GM20431 (cell line): ENCODE data around the gene COQ10B.

Experiments used
- in situ Hi-C: fragments of 300-500 bp; cut with MseI, MboI; formaldehyde crosslinking; loops from one replicate; pipeline ENCODE4 v1.15.0; 2020; ENCODE audit warnings: low sequenced_read_pairs; ENCODE audit not compliant: unreplicated experiment

Gene COQ10B

DNA sequence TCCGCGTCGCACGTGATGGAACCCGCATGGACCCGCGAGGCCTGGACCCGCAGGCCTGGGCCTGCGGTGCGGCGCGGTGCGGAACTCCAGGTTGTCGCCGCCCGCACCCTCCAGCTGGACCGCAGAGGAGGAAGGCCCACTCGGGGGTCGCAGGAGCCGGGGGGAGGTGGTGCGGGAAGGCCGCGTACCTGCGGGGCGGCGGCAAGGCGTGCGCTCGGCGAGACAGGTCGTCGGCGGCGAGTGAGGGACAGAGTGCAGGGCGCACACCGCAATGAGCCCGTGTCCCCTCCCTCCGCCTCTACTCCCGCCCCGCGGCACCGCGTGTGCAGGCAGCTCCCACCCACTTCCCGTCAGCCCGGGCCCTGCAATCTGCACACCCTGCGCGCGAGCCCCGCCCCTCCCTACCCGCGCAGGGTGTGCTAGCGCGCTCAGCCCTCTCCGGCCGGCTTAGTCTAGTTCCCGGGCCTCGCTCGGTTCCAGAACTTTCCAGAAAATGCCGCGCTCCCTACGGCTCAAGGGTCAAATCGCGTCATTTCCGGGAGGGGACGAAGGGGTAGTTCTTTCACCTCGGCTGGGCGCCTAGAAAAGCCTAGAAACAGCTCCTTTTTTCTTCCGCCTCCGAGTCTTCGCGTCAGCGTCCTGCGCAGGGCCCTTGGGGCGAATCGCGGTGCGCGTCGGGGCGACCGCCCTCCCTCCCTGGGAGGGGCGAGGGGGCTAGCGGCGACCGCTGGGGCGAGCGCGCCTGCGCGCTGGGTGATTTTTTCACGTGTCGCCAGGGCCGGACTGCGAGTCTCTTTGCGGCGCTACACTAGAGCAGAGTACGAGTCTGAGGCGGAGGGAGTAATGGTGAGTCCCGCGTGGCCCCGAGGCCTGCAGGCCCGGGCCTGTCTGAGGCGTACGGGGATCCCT, 46.5 kb downstream of the COQ10B start, which contains the start of the genes HSPD1 and HSPE1:
TSS of gene HSPD1 (minus strand) at position 247 of the 909 bp plus-strand sequence. CDS start 992 bp downstream, outside the sequence.
TSS of gene HSPE1 (plus strand) at position 786 of the 909 bp plus-strand sequence. CDS start at position 844, 58 bp downstream.
- in situ Hi-C loops: no loop called here

DNA sequence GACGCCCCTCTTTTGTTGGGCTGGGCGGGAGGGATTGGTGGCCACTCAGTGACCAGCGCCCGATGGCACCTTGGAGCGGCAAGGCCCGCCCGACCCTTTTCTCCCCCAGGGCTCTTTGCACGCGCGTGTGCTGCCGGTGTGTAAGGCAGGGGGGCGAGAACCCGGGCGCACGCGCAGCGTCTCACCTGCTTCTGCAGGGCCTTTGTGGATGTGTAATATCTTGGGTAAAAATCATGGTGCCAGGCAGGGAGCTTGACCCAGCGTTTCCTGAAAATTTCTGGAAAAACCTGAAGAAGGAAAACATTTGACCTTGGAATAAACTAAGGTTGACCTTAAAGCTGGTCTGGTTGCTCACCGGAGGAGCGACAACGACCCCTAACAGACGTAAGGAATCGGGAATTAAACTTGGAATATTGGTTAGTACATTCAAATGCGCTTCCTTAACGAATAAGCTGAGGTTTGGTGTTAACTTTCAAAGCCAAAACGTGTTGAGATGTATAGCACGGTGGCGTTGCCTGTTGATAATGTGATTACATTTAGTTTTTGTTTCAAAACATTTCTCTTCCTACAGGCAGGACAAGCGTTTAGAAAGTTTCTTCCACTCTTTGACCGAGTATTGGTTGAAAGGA, 47.3 kb downstream of the COQ10B start:
- in situ Hi-C loops: no loop called here

DNA sequence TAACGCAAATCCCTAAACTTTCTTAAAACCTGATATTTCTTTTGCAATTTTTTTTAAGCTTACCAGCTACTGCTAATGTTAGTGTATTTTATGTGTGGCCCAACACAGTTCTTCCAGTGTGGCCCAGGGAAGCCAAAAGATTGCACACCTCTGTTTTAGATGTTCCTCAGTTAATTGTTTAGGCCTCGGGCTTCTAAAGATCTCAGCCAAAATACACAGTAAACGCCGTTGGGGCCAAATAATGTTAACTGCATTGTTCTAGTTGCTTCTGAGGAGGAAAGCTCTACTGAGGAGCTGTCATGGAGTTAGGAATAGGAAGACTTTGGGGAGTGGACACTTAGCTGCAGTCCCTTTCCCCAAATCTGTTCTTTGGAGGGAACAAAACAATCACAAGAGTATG, 48.8 kb downstream of the COQ10B start:
- in situ Hi-C loops: no loop called here

- in situ Hi-C loops: no loop called here
Measured at GRCh38 chr2:197502685-197503084, 49.3 kb downstream of the COQ10B start.

- in situ Hi-C loops: no loop called here
Measured at GRCh38 chr2:197504000-197504399, 50.6 kb downstream of the COQ10B start.

DNA sequence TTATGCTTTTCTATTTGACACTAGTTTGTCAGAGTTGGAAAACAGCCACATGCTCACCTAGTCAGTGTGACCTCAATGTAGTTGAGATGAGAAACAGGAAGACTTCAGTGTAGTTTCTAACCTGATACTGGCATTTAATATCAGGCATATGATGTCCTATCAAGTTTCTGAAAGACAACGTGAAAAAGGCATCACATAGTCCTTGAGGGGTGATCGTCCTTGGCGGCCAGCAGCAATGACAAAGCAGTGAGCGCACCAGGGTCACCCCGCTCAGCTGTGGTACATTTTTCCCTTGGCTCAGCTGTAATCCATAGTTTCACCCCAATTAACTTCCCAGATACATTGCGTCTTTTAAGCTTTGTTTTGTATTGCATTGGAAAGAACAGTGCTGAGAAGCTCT, 51.2 kb downstream of the COQ10B start:
- in situ Hi-C loops: no loop called here

DNA sequence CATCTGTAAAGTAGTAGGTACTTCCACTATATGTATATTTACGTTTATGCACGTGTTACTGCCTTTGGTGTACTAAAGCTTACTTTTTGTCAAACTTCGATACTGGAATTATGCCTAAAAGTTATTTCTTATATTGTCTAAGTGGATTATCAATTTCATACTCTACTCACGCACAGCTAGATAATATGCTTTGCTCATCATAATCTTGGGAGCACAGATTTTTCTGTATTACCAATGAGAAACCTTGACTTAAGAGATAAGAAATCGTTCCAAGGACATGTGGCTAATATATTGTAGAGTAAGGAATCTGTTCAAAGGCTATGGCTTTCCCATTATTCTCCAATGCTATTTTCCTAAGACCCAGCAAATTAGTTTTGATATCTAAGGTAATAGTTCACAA, 53.3 kb downstream of the COQ10B start:
- in situ Hi-C loops: no loop called here

GRCh38 chr2:197513915-197514314, 60.6 kb downstream of the COQ10B start:
- in situ Hi-C loops: no loop called here

- in situ Hi-C loops: no loop called here
Measured at GRCh38 chr2:197514754-197515153, 61.4 kb downstream of the COQ10B start.

- in situ Hi-C loops: no loop called here
Measured at GRCh38 chr2:197515315-197515738, 62.0 kb downstream of the COQ10B start.

DNA sequence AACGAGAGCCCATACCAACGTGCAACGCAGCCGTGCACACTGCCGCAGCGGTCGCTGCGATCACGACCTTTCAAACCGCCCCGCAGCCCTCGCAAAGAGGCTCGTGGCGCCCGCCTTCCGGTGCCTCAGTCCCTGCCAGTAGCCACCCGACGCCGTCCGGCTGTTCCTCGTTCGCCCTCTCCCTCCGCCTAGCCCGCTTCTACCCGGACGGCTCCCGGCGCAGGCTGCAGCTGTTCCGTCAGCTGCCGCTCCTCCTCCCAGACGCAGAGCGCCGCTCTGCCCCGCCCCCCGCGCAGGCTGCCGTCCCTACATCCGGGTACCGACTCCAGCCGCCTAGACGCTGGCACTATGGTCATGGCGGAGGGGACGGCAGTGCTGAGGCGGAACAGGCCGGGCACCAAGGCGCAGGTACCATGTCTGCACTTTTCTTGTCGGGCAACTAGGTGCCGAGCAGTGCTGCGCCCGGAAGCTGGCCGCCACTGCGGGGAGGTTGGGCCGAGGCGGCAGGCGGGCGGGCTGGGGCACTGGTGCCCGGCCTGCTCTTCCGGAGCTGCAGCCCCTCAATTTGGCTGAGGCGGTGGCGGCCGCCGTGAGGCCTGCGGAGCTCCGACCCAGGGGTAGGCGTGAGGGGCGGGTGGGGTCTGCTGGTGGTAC, 62.5 kb downstream of the COQ10B start, which contains the start of gene MOB4:
TSS of gene MOB4 (plus strand) at position 328 of the 654 bp plus-strand sequence. CDS start at position 349, 21 bp downstream.
- in situ Hi-C loops: no loop called here

DNA sequence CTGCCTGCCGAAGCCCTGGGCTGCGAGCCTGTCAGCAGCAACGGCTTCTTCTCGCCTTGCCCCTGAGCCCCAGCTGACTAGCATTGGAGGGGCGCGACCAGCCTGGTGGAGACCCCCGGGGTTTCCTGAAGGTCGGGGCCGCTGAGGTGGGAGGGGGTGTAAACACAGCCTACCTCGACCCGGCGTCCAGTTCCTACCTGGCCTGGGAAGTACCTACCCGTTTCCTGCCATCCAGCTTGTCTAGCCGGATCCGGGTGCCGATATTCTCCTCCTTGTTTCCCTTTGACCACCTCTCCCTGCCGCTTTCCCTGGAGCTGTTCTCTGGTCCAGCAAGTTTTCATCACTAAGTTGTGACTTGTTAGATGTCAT, 63.0 kb downstream of the COQ10B start:
- in situ Hi-C loops: no loop called here

- in situ Hi-C loops: no loop called here
Measured at GRCh38 chr2:197517150-197517549, 63.8 kb downstream of the COQ10B start.
